HG03064 (cell line): ENCODE measurements around the gene EIF4E.
A peak's percentile ranks its signal among the peaks of the same experiment; 100 is the strongest.
"Not testable (repeated sequence)": the region's sequence is repeated elsewhere in the genome, so short reads cannot be mapped to it uniquely, and the experiment has no call there.

Experiments
- ATAC-seq: cut with Tn5 transposase; IDR thresholded peaks from one replicate; pipeline ENCODE4 v1.9.1; 2021; ENCODE audit warnings: low read depth; ENCODE audit not compliant: unreplicated experiment

Gene EIF4E

GRCh38 chr4:98934851-98935250 is 5.9 kb upstream of the EIF4E start:
- not testable (repeated sequence) for ATAC-seq

GRCh38 chr4:98932539-98932938 is 3.6 kb upstream of the EIF4E start:
- no peak for ATAC-seq

- ATAC-seq, result no peak
Measured at GRCh38 chr4:98930311-98930865, 1.5 kb upstream of the EIF4E start.

- peak; percentile 52 for ATAC-seq
Measured at GRCh38 chr4:98929341-98930267, 671 bp upstream of the EIF4E start.

GRCh38 chr4:98928131-98928504 is 815 bp downstream of the EIF4E start:
- ATAC-seq, result peak; percentile 32

- not testable (repeated sequence) for ATAC-seq
Measured at GRCh38 chr4:98926257-98926656, 2.7 kb downstream of the EIF4E start.

- ATAC-seq, result no peak
Measured at GRCh38 chr4:98921292-98921691, 7.6 kb downstream of the EIF4E start.

GRCh38 chr4:98919996-98920395 is 8.9 kb downstream of the EIF4E start:
- ATAC-seq, result no peak

GRCh38 chr4:98910728-98911127 is 18.2 kb downstream of the EIF4E start:
- ATAC-seq, result not testable (repeated sequence)

- no peak for ATAC-seq
Measured at GRCh38 chr4:98909646-98910401, 19.1 kb downstream of the EIF4E start.

GRCh38 chr4:98908703-98909262 is 20.1 kb downstream of the EIF4E start:
- no peak for ATAC-seq

- no peak for ATAC-seq
Measured at GRCh38 chr4:98908182-98908581, 20.8 kb downstream of the EIF4E start.

GRCh38 chr4:98905839-98906238 is 23.1 kb downstream of the EIF4E start:
- no peak for ATAC-seq

GRCh38 chr4:98905297-98905696 is 23.6 kb downstream of the EIF4E start:
- no peak for ATAC-seq

- no peak for ATAC-seq
Measured at GRCh38 chr4:98903963-98904362, 25.0 kb downstream of the EIF4E start.

- no peak for ATAC-seq
Measured at GRCh38 chr4:98903561-98903960, 25.4 kb downstream of the EIF4E start.

- ATAC-seq, result no peak
Measured at GRCh38 chr4:98899277-98899676, 29.7 kb downstream of the EIF4E start.

GRCh38 chr4:98891478-98892337 is 37.2 kb downstream of the EIF4E start:
- ATAC-seq, result no peak

- ATAC-seq, result no peak
Measured at GRCh38 chr4:98890702-98891455, 38.1 kb downstream of the EIF4E start.
